KG1 (cell line): ENCODE measurements around the gene CSF1R.

Experiments used
- DNase-seq: peaks from one replicate; lab custom pipeline; 2025; lab: John Stamatoyannopoulos, UW

The CSF1R gene

DNA sequence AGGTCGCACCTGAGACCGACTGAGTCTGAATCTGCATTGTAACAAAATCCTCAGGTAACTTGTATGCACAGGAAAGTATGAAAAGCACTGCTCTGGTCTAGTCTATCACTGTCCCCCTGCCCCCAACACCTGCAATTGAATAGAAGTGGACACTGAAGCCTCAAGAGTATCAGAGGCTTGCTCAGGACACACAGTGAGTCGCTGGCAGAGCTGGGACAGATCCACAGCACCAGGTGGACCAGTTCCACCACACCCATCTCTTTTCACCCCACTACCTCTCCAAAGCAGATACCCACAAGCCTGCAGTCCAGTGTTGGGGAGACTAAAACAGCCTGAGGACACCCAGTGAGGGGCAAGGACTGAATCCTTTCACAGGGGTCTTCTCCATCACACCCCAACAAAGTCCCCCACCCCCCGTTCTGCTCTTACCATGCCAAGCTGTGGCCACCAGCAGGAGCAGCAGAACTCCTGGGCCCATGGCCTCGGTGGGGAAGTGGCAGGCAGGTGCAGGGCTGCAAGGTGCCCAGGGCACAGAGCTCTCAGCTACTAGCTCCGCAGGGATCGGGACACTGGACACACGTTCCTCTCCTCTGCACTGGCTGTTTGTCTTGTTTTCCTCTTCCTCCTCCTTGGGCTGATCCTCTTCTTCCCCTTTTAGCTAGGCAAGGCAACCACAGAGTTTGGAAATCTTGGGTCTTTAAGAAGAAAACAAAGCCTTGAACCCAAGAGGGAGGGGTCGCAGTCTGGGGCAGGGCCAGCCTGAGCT, at the start of gene CSF1R:
Gene CSF1R, minus strand, starts transcription at position 605 of the 766 bp plus-strand sequence. Its CDS starts 127 bp downstream, at position 478.
- no peak for DNase-seq

DNA sequence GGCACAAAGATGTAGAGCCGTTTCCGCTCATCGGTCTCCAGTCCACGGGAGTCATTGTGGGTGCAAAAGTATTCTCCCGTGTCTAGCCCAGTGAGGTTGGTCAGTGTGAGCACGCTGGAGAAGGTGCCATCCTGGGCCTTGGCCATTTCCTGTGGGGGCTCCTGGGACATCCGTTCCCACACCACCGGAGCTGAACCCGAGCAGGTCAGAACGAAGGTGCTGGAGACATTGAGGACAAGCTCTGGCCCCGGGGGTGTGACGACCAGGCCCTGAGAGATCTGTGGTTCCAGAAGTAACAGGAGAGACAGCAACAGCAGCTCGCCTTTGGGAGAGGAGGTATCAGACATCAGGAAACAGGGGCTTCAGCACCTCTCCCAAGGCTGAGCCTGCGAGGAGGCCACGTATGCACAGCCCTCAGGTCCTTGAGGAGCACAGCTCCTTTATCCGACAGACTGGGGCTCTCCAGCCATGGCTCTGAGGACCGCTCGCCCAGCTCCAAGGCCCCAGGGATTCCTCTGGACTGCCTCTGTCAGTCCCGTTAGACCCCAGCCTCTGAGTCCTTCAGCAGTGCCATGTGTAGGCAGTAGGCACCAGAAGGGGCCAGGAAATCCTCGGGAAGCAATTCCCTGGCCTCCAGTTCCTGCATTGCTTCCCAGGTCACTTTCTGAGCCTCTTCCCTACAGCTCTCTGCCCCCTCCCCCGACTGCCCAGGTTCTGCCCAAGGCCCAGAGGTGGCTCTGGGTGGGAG, 49.4 kb upstream of the CSF1R start:
- DNase-seq = no peak

DNA sequence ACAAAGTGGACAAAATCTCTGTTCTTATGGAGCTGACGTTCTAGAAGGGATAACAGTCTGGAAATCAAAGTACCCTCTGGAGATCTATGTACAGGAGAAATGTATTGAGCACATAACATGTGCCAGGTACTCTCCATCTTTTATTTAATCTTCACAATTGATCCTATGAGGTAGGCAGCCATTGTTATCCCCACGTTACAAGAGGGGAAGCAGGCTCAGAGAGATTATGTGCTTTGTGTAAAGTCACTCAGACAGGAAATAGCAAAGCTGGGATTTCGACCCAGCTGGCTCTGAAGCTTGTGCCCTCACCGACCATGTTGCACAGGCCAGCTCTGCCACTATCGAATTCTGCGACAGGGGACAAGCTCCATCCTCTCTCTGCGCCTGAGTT, 47.8 kb upstream of the CSF1R start:
- DNase-seq = no peak

DNA sequence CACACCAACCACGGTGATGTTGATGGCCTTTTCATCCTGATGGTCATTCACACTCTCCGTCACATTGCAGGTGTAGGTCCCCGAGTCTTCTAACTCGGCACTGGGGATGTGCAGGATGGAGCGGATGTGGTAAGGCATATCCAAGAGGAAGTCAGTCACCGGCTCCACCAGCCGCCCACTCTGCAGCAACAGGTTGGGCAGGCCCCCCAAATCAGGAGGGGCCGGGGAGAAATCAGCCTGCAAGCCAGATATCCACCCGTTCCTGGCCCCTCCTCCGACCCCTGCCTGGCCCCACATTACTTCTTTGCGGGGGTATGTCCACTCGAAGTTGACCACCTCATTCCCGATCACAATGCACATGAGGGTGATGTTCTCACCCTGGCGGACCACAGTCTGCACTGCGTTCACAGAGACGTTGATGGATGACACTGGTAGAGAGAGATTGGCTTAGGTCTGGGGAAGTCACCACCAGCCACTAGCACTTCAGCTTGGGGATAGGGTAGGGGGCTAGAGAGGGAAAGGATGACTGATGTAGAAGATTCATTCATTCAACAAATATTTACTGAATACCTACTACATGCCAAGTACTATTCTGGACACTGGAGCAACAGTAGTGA, 47.3 kb upstream of the CSF1R start:
- no peak for DNase-seq

DNA sequence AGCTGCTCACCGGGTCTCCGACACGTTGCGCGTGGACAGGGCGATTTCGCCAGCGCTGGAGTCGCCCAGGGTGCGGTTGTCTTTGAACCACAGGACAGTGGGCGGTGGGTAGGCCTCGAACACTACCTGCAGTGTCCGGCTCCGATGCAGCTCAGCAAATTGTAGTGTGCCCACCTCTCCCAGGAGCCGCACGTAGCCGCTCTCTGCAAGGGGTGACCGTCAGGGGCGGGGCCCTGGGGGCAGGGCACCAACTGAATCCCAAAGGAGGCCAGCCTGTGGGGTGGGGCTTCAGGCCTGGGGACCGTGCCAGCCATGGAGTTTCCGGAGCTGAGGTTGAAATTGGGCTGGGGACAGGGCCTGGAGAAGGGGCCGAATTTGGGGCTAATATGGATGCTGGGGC, 46.4 kb upstream of the CSF1R start:
- DNase-seq = no peak

DNA sequence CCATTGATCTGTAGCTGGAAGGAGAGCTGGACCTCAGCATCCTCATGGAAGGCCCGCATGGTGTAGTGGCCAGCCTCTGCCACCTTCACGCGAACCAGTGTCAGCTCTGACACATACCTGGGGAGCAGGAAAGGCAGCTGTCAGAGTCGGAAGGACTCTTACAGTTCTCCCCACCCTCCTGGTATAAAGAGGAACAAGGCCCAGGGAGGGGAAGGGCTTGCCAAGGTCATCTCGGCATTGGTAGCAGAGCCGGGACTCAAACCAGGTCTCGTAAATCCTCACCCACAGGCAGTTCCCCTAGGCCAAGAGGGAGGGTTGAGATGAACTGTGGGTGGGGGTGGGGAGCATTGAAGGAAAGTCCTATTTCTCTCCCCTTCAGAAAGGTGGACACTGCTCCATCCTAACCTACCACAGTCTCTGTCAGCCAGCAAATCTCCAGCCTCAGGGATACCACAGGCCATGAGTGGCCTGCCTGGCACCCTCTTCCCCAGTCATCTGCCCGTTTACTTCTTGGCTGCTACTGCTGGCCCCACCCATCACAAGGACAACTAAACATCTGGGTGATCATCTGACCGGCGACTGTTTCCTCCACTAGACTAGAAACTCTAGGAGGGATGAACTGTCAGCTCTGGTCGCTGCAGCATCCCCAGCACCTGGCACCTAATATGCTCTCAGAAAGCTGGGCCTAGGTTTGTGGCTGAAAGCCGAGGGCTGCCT, 45.8 kb upstream of the CSF1R start:
- no peak for DNase-seq

DNA sequence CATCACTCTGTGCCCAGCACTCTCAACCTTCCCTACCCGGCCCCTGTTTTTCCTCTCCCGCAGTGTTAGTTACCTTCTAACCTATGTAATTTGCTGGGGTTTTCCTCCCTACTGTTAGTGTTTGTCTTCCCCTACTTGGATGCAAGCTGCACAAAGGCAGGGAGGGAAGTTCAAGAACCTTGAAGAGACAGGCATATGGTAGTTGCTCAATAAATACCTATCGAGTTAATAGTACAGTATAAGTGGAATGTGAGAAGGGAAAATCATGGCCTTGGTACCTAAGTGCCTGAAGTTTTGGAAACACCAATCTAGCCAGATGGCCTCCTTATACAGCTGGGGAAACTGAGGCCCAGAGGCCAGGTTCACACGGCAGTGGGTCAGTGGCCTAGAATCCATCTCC, 45.1 kb upstream of the CSF1R start:
- DNase-seq = no peak

DNA sequence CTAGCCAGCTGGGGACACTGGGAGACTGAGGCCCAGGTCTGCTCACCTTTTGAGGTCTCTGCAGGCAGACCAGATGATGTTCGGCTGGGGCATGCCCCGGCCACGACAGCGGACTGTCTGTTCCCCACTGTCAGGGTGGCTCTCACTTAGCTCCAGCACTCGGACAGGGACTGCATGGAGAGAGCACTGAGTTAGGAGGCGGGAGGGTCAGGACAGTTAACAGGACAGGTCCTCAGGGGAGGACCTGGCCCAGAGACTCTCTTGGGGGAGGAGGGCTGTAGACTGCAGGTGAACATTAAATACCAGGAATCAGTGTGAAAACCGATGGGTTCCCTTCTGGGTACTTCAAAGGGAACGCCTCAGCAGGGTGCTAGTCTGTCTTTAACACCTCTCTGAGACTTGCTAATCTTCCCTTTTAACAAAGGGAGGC, 44.2 kb upstream of the CSF1R start:
- no peak for DNase-seq

DNA sequence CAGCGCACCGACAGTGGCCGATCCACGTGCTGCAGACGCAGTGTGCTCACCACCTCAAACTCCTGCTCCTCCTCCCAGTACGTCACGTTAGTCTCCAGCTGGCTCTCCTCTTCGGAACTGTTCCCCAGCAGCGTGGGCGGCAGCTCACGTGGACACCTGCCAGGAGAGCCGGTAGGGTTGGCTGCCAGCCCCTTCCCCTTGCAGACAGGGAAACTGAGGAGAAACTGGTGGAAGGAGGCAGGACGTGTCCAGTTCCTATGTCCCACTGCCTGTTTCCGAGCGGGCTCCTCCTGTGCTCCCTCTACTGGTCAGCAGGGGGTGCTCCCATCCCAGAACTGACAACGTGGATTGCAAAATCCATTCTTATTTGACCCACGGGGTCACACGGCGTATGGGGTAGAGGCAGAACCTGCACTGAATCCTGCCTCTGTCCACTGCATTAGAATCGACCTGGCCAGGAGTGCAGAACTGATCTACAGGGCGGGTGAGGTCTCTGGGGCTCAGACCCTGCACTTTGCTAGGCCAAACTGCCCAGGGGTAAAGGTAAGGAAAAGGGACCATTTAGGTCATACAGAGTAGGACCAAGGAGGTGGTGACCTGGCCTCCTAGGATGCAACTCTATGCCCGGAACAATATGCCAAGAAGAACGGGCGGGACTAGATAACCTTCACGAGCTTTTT, 43.6 kb upstream of the CSF1R start:
- no peak for DNase-seq

DNA sequence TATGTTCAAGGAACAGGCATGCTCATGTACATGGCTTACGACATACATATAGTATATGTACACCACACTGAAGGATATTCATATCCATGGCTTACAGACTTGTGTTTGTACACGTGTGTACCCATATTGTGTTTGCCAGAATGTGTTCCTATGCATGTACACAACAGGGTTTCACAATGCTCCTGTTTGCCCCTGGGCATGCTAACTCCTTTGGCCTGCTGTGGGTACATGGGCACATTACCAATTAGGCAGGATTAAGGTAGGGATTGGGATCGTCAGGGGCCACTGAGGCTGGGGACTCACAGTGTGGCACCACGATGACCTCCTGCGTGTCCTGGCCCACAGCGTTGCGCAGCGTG, 43.1 kb upstream of the CSF1R start:
- no peak for DNase-seq

DNA sequence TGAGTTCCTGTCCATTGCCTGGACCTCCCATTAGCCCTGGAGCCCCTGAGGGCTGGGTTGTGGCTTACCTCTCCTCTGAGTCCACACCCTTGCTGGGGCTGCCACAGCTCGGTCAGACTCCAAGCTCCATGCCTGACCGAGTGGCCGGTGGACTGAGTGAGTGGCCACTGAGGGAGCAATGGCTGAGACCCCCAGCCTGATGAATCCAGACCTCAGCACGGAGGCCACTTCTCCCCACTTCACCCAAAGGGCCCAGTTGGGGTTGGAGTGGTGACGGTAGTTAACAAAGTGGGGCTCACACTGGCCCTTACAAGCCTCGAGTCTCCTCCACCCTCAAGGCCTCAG, 40.5 kb upstream of the CSF1R start:
- DNase-seq = no peak

DNA sequence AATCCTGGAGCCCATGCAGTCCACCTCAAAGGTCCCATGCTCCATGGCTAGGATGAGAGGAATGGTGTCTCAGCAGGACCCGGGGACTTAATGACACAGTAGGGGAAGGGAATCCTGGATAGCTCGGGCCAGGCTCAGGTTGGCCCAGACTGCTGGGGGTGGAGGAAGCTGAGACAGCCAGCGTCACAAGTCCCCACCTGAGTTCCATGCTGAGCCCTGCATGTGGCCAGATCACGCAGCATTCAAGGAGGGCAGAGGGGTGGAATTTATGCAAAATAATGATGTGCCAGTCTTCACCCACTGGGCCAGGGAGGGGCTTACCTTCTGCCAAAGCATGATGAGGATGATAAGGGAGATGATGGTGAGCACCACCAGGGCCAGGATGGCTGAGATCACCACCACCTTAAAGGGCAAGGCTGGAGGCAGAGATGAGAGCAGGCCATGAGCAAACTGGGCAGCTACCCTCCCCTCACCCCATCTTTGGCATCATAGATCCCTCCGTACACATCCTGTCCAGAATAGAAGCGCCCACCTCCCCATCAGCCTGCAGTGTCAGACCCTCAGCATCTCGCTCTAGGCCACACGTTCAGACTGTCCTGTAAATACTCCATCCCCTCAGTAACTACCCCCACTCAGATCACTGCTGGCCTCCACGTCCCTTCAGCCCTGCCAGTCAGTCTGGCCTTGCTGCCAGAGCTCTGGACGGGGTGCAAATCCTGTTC, 40.0 kb upstream of the CSF1R start:
- DNase-seq = no peak

DNA sequence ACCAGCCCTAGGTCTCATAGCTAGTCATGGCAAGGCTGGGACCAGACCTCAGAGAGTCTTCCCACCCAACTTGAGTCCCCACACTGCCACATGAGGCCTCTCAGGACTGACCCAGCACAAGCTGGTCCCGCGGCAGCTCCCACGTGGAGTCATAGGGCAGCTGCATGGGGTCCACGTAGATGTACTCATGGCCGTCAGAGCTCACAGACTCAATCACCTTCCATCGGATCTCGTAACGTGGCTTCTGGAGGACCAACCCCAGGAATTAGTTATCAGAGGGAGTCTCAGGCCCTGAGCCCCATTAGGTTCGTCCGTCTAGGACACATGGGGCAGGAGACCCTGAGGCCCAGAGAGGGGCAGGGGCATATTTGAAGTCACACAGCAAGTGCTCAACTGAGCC, 39.0 kb upstream of the CSF1R start:
- DNase-seq = no peak

DNA sequence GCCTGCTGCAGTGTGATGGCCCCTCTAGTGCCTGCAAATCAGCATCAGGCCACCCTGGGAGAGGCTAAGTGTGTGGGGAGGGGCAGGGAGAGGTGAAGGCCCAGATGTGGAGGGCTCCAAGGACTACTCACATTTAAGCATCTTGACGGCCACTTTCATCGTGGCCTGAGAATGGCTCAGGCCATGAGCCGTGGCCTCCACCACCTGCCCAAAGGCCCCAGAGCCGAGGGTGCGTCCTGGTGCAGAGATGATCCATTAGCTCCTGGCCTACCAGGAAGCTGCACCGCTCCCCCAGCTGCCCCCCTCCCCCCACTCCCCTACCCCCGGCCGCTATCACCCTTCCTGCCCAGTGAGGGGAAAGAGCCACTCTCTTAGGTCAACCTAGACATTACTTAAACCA, 38.2 kb upstream of the CSF1R start:
- DNase-seq = no peak

DNA sequence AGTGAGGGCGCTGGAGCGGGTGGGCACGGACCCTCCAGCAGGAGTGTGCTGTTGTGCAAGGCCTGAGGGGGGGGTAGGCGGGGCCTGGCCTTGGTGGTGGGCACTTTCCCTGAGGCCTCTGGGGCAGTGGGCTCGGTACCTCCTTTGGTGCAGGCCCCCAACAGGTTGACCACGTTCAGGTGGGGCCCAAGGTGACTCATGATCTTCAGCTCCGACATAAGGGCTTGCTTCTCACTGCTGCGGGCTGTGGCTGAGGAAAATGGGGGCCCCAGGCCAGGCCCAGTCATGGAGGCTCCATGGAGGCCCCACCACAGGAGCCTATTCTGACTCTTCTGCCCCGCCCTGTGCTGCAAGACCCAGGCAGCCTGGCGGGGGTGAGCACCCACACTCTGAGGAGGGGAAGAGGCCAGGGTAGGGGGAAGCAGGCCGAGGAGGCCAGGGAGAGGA, 37.8 kb upstream of the CSF1R start:
- no peak for DNase-seq

DNA sequence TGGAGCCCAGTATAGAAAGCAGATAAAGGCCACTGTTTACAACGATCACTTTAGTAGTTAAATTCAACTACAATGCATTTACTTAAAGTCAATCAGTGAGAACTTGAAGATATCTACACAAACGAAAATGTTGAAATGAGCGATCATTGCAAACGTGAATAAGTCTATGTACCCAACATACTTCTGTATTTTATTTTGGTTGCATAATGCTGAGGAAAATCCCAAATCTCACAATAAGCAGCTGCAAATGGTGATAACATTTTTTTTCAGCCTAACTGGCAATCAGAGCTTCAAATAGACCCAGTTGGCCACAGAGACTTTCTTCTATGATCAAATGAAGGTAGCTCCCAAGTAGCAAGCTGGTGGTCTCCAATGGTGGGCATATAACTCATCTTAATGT, 37.2 kb upstream of the CSF1R start:
- DNase-seq = no peak

DNA sequence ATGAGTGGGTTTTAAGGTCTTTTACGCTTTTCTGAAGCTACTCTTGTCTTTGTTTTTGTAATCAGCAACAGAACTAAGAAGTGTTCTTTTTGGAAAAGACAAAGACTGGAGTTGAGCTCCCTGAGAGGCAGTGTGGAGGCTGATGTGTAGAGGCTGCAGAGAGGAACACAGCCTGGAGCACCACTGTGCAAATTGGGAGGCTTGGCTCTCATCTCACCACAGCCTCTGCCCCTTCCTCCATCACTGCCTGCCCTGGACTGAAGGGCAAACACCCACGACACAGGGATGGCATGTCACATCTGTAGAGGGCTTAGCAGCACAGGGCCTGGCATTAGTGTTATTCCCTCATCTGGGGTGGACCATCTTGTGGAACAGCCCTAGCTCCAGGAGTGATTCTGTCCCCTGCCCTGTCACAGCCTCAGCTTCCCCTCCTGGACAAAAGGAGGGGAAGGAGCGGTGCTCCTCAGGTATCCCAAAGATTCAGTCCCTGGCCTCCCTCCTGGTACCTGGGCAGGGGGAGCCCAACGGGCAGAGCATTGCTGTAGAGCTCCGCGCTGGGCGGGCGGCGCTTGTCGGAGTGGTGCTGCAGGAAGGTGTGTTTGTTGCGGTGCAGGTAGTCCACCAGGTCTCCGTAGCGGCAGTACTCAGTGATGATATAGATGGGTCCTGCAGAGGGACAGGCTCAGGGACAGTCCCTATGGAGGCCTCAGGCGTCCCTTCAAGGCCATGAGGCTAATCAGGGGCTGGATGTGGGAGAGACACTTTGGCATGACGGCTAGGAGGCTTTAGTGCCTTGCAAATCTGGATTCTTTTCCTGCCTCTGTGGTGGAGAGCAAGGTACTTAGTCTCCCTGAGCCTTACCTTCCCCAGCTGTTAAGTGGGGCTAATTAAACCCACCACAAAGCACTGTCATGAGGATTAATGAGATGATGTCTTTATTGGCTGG, 36.5 kb upstream of the CSF1R start:
- no peak for DNase-seq

DNA sequence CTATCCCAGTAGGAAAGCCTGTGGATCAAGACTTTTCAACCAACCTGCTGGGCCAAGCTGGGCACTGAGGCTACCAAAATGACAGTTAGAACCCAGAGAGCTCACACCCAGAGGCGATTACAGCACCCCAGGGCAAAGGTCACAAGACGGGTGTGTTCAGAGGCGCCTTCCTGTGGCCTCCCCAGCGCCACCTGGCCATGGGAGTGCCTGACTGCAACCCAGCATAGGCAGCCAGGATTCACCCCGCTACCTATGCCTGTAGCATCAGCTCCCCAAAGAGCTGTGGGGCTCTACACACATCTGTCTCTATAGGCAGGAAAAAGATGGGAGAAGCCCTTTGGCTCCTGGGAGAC, 35.8 kb upstream of the CSF1R start:
- DNase-seq = no peak

DNA sequence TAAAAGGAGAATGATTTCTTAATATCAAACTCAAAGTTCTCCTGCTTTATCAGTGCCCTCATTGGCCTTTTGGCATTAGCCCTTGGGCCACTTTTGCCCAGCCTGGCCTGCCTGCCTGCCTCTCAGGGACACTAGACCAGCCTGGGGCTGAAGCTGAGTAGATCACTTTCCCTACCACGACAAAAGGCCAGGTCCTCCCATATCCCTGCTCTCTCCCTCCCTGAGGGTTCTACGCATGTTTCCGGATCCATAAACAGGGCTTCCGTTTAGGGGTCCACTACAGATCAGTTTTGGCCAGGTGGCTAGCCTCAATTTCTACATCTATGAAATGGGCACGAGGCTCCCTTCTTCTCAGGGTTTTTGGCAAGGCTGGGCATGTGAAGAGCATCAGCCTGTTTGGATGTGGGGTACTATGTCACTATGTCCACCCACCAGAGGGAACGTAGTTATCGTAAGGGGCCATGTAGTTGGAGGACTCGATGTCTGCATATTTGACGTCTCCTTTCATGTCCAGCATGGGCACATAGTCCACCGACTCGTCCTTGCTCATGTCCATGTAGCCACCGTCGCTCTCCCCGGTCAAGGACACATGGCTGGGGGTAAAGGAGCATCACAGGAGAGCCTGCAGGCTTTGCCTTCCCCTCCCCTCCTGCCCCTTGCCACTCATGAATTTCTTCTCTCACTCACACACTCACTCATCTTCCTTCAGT, 35.2 kb upstream of the CSF1R start:
- no peak for DNase-seq
